T-helper 2 cell treated with Interferon-gamma antibody and Interleukin-4, amounts not matched to agents 5 μg/mL and 100 μg/mL, for 36 hours (primary cell): ENCODE results near the gene NOD2.

Source experiments
- DNase-seq: peaks from one replicate; pipeline ENCODE4 v3.0.0; 2021; ENCODE audit warnings: low spot score
- H3K27ac Mint-ChIP-seq: one replicate; pipeline ENCODE4 v1.8.0; 2021; ENCODE audit warnings: mild to moderate bottlenecking, mixed read lengths
- H3K27me3 Mint-ChIP-seq: one replicate; pipeline ENCODE4 v1.8.0; 2021; ENCODE audit warnings: low read depth, mixed read lengths
- H3K36me3 Mint-ChIP-seq: one replicate; pipeline ENCODE4 v1.8.0; 2021; ENCODE audit warnings: low read depth, mixed read lengths
- H3K4me1 Mint-ChIP-seq: one replicate; pipeline ENCODE4 v1.8.0; 2021; ENCODE audit warnings: low read depth, mixed read lengths
- H3K4me3 Mint-ChIP-seq: one replicate; pipeline ENCODE4 v1.8.0; 2022; ENCODE audit warnings: mild to moderate bottlenecking, moderate library complexity, mixed read lengths
- H3K9me3 Mint-ChIP-seq: one replicate; pipeline ENCODE4 v1.8.0; 2021; ENCODE audit warnings: mixed read lengths

NOD2 gene

DNA sequence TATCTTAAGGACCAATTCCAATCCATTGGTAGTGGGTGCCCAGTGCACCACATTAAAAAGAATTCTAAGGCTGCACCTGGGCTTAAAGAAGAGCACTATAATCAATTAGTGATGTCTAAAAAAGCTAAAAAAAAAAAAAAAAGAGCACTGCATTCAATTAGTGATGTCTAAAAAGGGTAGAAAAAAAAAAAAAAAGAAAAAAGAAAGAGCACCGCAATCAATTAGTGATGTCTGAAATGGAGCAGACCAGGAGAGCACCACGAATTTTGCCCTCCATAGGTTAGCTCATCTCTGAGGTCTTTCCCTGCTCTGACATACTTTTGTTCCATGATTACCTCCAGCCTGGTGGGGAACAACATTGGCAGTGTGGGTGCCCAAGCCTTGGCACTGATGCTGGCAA lies 29.6 kb downstream of the NOD2 start:
- peaks cover 30% of the 10 kb centered on the region for H3K4me1 Mint-ChIP-seq
- H3K9me3 Mint-ChIP-seq, result peaks cover 31% of the 10 kb centered on the region
- no peak overlapping the region for H3K27ac Mint-ChIP-seq
- H3K36me3 Mint-ChIP-seq, result peaks cover 56% of the 10 kb centered on the region
- no peaks in the 10 kb centered on the region for H3K27me3 Mint-ChIP-seq
- DNase-seq, result no peak
- no peak overlapping the region for H3K4me3 Mint-ChIP-seq

DNA sequence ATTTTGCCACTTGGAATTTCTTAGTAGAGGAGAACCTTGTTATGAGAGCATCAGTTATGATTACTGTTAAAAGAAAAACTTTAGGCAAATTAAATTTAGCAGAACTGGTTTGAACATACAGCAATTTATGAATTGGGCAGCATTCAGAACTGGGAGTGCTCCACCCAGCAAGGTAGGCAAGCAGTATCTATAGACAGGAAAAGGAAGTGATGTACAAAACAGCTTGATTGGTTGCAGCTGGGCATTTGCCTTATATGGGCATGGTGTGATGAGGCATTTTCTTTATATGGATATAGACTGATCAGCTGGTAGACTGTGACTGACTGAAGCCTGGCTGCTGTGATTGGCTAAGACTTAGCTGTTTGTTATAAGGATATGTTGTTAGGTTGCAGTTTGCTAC lies 30.9 kb downstream of the NOD2 start:
- Mint-ChIP-seq H3K27ac (no peak overlapping the region), H3K27me3 (no peaks in the 10 kb centered on the region), H3K4me3 (no peak overlapping the region), H3K36me3 (peaks cover 62% of the 10 kb centered on the region), H3K4me1 (peaks cover 24% of the 10 kb centered on the region), H3K9me3 (peaks cover 31% of the 10 kb centered on the region)
- no peak for DNase-seq

DNA sequence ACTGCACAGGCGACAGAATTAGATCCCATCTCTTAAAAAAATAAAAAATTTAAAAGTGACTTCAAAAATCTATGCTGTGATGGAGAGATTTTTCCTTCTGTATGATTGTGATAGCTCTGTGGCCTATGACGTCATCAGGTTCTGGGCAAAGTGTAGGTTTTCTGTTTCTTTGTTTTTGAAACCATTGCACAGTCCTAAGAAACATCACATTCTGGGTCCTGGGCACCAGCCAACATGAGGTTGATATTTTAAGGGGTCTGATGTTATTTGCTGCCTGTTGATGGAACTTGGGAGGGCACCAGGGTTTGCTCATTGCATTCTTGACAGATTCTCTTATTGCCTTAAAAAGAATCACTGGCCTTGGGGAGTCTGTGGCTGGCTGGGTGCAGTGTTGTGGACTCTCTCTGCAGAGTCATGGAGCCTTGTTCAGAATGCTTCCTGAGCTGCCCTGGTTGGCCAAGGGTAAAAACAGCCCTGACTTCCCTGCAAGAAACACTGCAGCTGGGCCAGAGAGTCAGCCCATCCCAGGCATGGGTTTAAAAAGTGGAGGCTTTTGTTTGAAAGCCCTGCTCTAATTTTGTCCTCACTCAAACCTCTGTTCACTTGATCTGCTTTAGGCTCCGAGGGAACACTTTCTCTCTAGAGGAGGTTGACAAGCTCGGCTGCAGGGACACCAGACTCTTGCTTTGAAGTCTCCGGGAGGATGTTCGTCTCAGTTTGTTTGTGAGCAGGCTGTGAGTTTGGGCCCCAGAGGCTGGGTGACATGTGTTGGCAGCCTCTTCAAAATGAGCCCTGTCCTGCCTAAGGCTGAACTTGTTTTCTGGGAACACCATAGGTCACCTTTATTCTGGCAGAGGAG lies 38.0 kb downstream of the NOD2 start:
- Mint-ChIP-seq H3K4me1 (peaks cover 21% of the 10 kb centered on the region), H3K9me3 (no peaks in the 10 kb centered on the region), H3K36me3 (peaks cover 33% of the 10 kb centered on the region), H3K27me3 (no peaks in the 10 kb centered on the region), H3K27ac (peak overlapping the region; percentile 58), H3K4me3 (peak overlapping the region; percentile 29)
- no peak for DNase-seq

DNA sequence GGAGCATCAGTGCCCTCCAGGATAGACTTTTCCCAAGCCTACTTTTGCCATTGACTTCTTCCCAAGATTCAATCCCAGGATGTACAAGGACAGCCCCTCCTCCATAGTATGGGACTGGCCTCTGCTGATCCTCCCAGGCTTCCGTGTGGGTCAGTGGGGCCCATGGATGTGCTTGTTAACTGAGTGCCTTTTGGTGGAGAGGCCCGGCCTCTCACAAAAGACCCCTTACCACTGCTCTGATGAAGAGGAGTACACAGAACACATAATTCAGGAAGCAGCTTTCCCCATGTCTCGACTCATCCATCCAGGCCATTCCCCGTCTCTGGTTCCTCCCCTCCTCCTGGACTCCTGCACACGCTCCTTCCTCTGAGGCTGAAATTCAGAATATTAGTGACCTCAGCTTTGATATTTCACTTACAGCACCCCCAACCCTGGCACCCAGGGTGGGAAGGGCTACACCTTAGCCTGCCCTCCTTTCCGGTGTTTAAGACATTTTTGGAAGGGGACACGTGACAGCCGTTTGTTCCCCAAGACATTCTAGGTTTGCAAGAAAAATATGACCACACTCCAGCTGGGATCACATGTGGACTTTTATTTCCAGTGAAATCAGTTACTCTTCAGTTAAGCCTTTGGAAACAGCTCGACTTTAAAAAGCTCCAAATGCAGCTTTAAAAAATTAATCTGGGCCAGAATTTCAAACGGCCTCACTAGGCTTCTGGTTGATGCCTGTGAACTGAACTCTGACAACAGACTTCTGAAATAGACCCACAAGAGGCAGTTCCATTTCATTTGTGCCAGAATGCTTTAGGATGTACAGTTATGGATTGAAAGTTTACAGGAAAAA lies 38.8 kb downstream of the NOD2 start:
- no peaks in the 10 kb centered on the region for H3K27me3 Mint-ChIP-seq
- peaks cover 29% of the 10 kb centered on the region for H3K36me3 Mint-ChIP-seq
- peak overlapping the region; percentile 31 for H3K27ac Mint-ChIP-seq
- H3K9me3 Mint-ChIP-seq, result no peaks in the 10 kb centered on the region
- DNase-seq, result no peak
- H3K4me3 Mint-ChIP-seq, result no peak overlapping the region
- H3K4me1 Mint-ChIP-seq, result peaks cover 23% of the 10 kb centered on the region

- Mint-ChIP-seq H3K4me3 (no peak overlapping the region), H3K4me1 (peaks cover 27% of the 10 kb centered on the region), H3K27ac (no peak overlapping the region), H3K9me3 (no peaks in the 10 kb centered on the region), H3K36me3 (peaks cover 20% of the 10 kb centered on the region), H3K27me3 (no peaks in the 10 kb centered on the region)
- no peak for DNase-seq
These were observed 40.1 kb downstream of the NOD2 start for GRCh38 chr16:50733468-50733867.

DNA sequence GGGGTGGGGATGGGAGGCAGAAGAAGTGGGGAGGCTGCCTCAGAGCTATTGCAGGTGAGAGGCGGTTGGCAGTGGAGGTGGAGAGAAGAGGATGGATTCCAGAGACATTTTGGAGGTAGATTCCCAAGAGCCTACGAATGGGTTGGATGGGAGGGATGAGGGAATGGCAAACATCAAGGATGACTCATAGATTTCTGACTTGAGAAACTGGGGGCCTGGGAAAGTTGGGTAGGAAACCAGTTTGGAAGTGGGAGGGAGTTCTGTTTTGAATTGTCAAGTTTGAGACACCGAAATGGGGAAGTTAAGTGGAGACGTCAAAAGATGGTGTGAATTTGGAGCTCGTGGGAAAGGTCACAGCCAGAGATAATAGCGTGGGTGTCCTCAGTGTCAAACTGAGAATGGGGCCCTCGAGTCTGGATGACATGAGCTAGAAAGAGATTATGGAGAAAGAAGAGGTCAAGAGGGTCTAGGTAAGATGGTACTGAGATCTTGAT lies 42.3 kb downstream of the NOD2 start:
- no peaks in the 10 kb centered on the region for H3K9me3 Mint-ChIP-seq
- no peak overlapping the region for H3K27ac Mint-ChIP-seq
- DNase-seq, result peak; percentile 59
- H3K36me3 Mint-ChIP-seq, result peaks cover 17% of the 10 kb centered on the region
- H3K4me1 Mint-ChIP-seq, result peaks cover 36% of the 10 kb centered on the region
- H3K4me3 Mint-ChIP-seq, result no peak overlapping the region
- no peaks in the 10 kb centered on the region for H3K27me3 Mint-ChIP-seq

DNA sequence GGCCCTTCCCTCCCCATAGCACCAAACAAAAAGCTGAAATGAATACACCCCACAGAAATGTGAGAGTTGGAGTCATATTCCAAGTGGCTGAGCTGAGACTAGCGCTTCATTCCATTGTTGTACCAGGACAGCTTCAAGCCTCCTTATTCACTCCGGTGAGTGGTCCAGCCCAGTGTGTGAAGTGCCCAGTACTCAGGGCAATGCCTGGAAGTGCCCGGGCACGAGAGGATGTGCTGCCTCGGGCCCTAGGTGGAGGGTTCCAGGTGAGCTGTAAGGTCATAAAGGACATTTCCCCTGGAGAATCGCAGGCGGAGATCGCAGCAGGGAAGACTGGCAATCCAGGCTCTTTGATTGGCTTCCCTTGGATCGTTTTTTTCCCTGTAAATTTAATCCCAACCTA lies 43.0 kb downstream of the NOD2 start:
- no peak overlapping the region for H3K4me3 Mint-ChIP-seq
- peaks cover 13% of the 10 kb centered on the region for H3K36me3 Mint-ChIP-seq
- no peaks in the 10 kb centered on the region for H3K9me3 Mint-ChIP-seq
- H3K4me1 Mint-ChIP-seq, result peaks cover 37% of the 10 kb centered on the region
- DNase-seq, result no peak
- no peak overlapping the region for H3K27ac Mint-ChIP-seq
- no peaks in the 10 kb centered on the region for H3K27me3 Mint-ChIP-seq

DNA sequence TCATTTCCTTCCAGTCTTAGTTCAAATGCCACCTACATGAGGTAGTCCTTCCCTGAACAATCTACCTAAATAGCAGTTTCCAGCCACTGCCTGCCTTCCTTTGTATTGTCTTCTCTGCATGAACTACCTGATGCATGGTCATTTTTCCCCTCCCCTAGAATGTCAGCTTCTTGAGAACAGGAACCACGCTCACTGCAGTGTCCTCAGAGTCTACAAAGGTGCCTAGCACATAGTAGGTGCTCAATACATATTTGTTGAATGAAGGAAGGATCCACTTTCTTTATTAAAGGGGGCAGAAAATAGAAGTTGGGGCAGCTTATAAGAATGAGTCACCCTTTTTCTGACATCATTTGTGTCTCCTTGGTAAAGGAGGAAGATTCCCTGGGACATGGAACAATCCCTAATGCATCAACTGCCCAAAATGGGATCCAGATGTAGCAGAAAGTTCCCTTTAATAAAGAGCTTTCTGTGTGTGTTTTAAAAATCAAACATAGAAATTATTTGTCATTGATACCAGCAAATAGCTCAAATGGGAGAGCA lies 44.1 kb downstream of the NOD2 start:
- Mint-ChIP-seq H3K27ac (no peak overlapping the region), H3K4me3 (no peak overlapping the region), H3K36me3 (peaks cover 13% of the 10 kb centered on the region), H3K9me3 (no peaks in the 10 kb centered on the region), H3K27me3 (no peaks in the 10 kb centered on the region), H3K4me1 (peaks cover 35% of the 10 kb centered on the region)
- DNase-seq, result no peak

DNA sequence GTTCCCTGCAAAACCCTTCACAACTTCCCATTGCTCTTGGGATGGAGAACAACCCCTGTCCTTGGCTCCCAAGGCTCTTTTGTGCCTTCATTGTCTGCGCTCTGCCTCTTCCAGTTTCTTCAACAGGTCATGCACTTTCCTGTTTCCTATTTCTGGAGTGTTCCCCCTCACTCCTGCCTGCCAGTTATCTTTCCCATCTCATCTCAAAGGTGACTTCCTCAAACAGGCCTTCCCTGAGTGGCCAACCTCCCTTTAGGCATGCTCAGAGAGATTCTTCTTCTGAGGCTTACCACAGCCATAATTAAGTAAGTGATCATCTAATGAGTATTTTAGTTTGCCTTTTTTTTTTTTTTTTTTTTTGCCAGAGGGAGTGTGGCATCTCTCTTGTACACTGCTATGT lies 45.6 kb downstream of the NOD2 start:
- peaks cover 26% of the 10 kb centered on the region for H3K36me3 Mint-ChIP-seq
- no peaks in the 10 kb centered on the region for H3K9me3 Mint-ChIP-seq
- H3K27me3 Mint-ChIP-seq, result no peaks in the 10 kb centered on the region
- no peak for DNase-seq
- no peak overlapping the region for H3K4me3 Mint-ChIP-seq
- peaks cover 37% of the 10 kb centered on the region for H3K4me1 Mint-ChIP-seq
- no peak overlapping the region for H3K27ac Mint-ChIP-seq

- Mint-ChIP-seq H3K4me1 (peaks cover 42% of the 10 kb centered on the region), H3K27ac (peak overlapping the region; percentile 98), H3K27me3 (no peaks in the 10 kb centered on the region), H3K4me3 (peak overlapping the region; percentile 90), H3K9me3 (no peaks in the 10 kb centered on the region), H3K36me3 (peaks cover 36% of the 10 kb centered on the region)
- no peak for DNase-seq
These were observed 47.3 kb downstream of the NOD2 start for GRCh38 chr16:50740736-50741135.

DNA sequence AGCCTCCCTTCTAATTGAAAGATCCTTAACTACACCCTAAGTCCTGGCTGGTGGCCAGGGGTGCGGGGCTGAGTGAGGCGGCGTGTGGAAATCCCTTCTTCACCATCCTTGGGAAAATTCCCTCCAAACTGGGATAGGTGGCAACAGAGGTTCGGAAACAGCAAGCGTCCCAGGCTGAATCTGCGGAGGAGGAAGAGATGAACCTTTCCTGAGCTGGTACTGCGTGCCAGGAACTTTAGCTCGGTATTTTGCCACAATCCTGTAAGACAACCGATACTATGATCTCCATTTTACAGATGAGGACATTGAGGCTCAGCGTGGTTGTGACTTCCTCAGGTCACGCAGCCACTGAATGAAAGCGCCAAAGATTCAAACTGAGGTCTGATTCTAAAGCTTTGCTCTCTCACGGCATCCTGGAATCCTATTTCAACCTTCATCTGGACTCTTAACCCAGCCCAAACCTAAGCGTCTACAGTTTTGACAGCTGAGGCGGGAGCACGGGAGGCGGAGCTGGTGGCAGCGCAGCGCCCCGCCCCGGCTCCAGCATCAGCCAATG lies 47.9 kb downstream of the NOD2 start:
- Mint-ChIP-seq H3K9me3 (no peaks in the 10 kb centered on the region), H3K27me3 (no peaks in the 10 kb centered on the region), H3K4me3 (peak overlapping the region; percentile 90), H3K27ac (peak overlapping the region; percentile 98), H3K4me1 (peaks cover 40% of the 10 kb centered on the region), H3K36me3 (peaks cover 39% of the 10 kb centered on the region)
- DNase-seq, result no peak

GRCh38 chr16:50741781-50742575 lies 48.6 kb downstream of the NOD2 start, which contains the start of gene CYLD:
Gene CYLD (plus strand): TSS chr16:50742086. CDS start chr16:50749699, 7,613 bp downstream.
- peak; percentile 100 for DNase-seq
- Mint-ChIP-seq H3K27ac (peak within 1 kb of the TSS; percentile 98), H3K36me3 (peaks cover 40% of the 10 kb centered on the region), H3K9me3 (no peaks in the 10 kb centered on the region), H3K4me3 (peak within 1 kb of the TSS; percentile 95), H3K27me3 (no peaks in the 10 kb centered on the region), H3K4me1 (peaks cover 41% of the 10 kb centered on the region)

DNA sequence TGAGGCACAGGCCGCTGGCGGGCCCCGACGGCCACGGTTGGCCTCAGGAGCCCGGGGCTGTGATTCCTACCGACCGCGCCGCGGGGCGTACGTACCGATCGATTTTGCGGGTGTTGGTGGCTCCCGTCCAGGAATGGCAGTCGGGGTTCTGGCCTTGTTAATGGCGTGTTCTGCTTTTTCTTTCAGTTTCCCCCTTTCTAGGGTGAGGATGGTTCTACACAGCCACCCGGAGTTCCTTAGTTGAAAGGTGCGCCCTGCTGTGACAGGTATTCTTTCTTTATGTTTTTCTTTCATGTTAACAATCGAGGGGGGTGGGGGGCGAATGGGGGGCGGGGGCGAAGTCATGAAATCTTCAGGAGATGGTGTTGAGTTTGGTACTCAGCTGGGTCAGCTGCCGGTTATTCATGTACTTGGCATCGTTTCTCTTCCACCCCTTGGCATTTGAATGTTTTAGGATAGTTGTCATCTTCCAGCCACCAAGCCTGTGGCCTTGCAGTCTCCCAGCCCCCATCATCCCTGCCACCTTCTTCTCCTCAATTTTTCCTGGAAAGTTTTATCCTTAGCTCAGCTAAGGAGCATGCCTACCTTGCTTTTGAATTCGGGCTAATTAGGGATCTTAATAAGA lies 49.3 kb downstream of the NOD2 start:
- Mint-ChIP-seq H3K4me1 (peaks cover 42% of the 10 kb centered on the region), H3K36me3 (peaks cover 45% of the 10 kb centered on the region), H3K4me3 (peak overlapping the region; percentile 95), H3K27me3 (no peaks in the 10 kb centered on the region), H3K27ac (peak overlapping the region; percentile 94), H3K9me3 (no peaks in the 10 kb centered on the region)
- DNase-seq, result peak; percentile 44
